Osteocyte (in vitro differentiated cells): ENCODE data around the gene SLC12A2. TPM values are rescaled to one million over a fixed set of nuclear protein-coding genes. Genes with fewer than 3 reads are reported as not detected.

Experiments
- DNase-seq: peaks from one replicate; pipeline ENCODE4 v3.0.0; 2021; ENCODE audit warnings: mixed read lengths; ENCODE audit not compliant: unreplicated experiment; ENCODE audit errors: extremely low spot score
- H3K27ac Mint-ChIP-seq: one replicate; pipeline ENCODE4 v1.8.0; 2021; ENCODE audit warnings: mild to moderate bottlenecking, mixed read lengths; ENCODE audit not compliant: unreplicated experiment
- H3K27me3 Mint-ChIP-seq: one replicate; pipeline ENCODE4 v1.8.0; 2021; ENCODE audit warnings: mixed read lengths; ENCODE audit not compliant: unreplicated experiment
- H3K36me3 Mint-ChIP-seq: one replicate; pipeline ENCODE4 v1.8.0; 2021; ENCODE audit warnings: mixed read lengths; ENCODE audit not compliant: unreplicated experiment
- H3K4me1 Mint-ChIP-seq: one replicate; pipeline ENCODE4 v1.8.0; 2021; ENCODE audit warnings: mixed read lengths; ENCODE audit not compliant: unreplicated experiment
- H3K4me3 Mint-ChIP-seq: one replicate; pipeline ENCODE4 v1.8.0; 2021; ENCODE audit warnings: mild to moderate bottlenecking, moderate library complexity, mixed read lengths; ENCODE audit not compliant: unreplicated experiment
- H3K9me3 Mint-ChIP-seq: one replicate; pipeline ENCODE4 v1.8.0; 2021; ENCODE audit warnings: mixed read lengths; ENCODE audit not compliant: unreplicated experiment
- total RNA-seq: library from RNA; stranded (reverse); gene quantifications from 2 replicates; pipeline ENCODE4 v1.2.1, GENCODE V29; 2021
- TF ChIP-seq, protein P1 (sequence below): fragments of 200-600 bp; sonication (generic); IDR thresholded peaks from 2 replicates; pipeline ENCODE4 v1.5.0; 2021; ENCODE audit warnings: antibody characterized with exemption, mild to moderate bottlenecking, moderate library complexity

SLC12A2 gene
- total RNA-seq, 1 donor from 2014 or later: 37.9 TPM

DNA sequence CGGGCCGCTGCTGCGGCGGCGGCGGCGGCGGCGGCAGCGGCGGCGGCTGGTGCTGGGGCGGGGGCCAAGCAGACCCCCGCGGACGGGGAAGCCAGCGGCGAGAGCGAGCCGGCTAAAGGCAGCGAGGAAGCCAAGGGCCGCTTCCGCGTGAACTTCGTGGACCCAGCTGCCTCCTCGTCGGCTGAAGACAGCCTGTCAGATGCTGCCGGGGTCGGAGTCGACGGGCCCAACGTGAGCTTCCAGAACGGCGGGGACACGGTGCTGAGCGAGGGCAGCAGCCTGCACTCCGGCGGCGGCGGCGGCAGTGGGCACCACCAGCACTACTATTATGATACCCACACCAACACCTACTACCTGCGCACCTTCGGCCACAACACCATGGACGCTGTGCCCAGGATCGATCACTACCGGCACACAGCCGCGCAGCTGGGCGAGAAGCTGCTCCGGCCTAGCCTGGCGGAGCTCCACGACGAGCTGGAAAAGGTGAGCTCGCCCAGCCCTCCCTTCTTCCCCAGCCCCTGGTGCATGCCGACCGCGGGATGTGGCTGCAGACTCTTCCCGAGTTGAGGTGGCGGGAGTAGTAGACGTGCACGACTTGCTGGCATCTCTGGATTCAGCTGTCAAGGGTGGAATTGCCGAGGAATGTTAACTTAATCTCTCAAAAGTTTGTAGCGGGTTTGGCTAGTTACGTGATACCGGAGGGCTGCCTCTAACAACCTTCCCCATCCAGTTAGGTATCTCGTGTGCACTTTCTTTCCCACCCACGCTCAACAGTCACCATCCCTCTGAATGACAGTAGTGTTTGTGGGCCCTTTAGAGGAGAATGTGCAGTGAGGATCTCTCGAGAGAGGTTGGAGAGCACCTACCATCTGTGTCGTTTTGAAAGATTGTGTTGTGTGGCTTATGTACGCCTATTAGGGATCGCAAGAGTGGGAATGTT lies 932 bp downstream of the SLC12A2 start:
- Mint-ChIP-seq H3K4me3 (peak overlapping the region; percentile 87), H3K27me3 (no peaks in the 10 kb centered on the region), H3K4me1 (peaks cover 47% of the 10 kb centered on the region), H3K9me3 (no peaks in the 10 kb centered on the region), H3K36me3 (no peaks in the 10 kb centered on the region), H3K27ac (peak overlapping the region; percentile 27)
- TF ChIP-seq, protein P1, sequence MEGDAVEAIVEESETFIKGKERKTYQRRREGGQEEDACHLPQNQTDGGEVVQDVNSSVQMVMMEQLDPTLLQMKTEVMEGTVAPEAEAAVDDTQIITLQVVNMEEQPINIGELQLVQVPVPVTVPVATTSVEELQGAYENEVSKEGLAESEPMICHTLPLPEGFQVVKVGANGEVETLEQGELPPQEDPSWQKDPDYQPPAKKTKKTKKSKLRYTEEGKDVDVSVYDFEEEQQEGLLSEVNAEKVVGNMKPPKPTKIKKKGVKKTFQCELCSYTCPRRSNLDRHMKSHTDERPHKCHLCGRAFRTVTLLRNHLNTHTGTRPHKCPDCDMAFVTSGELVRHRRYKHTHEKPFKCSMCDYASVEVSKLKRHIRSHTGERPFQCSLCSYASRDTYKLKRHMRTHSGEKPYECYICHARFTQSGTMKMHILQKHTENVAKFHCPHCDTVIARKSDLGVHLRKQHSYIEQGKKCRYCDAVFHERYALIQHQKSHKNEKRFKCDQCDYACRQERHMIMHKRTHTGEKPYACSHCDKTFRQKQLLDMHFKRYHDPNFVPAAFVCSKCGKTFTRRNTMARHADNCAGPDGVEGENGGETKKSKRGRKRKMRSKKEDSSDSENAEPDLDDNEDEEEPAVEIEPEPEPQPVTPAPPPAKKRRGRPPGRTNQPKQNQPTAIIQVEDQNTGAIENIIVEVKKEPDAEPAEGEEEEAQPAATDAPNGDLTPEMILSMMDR: no peak
- no peak for DNase-seq

DNA sequence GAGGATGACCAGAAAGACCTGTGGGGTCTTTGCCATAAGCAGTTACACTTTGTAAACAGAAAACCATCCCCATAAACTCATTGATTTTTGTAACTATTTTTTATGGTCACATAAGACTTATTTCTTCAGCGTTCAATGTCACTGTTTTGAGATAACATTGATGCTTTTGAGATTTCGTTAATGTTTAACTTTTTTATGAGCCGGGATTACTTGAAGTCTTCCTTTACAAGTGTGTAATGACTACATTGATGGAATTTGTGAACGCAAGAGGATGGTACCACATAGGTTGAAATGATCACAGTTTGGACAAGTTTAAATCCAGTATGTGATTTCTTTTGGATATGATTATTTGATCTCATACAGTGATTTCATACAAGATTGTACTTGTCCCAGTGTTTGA lies 1.8 kb downstream of the SLC12A2 start:
- Mint-ChIP-seq H3K27ac (no peak overlapping the region), H3K36me3 (no peaks in the 10 kb centered on the region), H3K27me3 (no peaks in the 10 kb centered on the region), H3K4me3 (peak overlapping the region; percentile 87), H3K9me3 (no peaks in the 10 kb centered on the region), H3K4me1 (peaks cover 43% of the 10 kb centered on the region)
- DNase-seq: no peak
- TF ChIP-seq, protein P1: no peak

DNA sequence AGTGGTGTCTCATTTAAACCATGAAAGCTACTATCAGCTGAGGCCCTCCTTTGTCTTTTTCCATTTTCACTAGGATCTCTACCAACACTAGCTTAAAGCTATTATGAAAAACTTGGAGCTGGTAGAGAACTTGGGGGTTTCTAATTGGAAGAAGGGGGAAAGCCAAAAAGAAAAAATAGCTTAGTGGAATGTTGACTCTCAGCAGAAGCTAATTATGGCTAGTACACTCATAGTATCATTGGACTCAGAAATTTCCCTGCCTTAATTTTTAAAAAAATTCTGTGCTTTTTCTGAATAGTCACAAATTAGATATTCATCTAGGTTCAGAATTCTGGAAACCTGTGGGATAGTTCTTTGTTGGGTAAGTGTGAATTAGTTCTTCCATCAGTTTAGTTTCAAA lies 8.0 kb downstream of the SLC12A2 start:
- no peak for DNase-seq
- H3K27me3 Mint-ChIP-seq: no peaks in the 10 kb centered on the region
- H3K4me3 Mint-ChIP-seq: no peak overlapping the region
- peaks cover 2% of the 10 kb centered on the region for H3K36me3 Mint-ChIP-seq
- peaks cover 9% of the 10 kb centered on the region for H3K4me1 Mint-ChIP-seq
- TF ChIP-seq, protein P1: no peak
- H3K9me3 Mint-ChIP-seq: no peaks in the 10 kb centered on the region
- H3K27ac Mint-ChIP-seq: no peak overlapping the region

DNA sequence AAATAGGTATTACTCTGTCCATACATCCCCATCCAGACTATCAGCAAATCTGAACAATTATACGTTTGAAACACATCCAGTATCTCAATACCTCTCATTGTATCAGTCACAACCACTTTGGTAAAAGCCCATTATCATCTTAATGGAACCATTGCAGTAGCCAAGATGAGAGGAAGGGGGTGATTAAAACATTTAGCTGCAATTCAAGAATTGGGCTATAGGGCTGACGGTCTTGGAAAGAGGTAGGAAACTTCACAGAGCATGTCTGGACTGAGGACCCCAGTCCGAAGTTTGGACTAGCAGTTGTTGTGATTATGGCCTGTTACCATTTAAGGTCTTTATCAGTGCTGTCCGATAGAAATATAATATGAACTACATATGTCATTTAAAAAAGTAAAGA lies 8.6 kb downstream of the SLC12A2 start:
- H3K27me3 Mint-ChIP-seq: no peaks in the 10 kb centered on the region
- TF ChIP-seq, protein P1: no peak
- peaks cover 5% of the 10 kb centered on the region for H3K4me1 Mint-ChIP-seq
- peaks cover 6% of the 10 kb centered on the region for H3K36me3 Mint-ChIP-seq
- no peak overlapping the region for H3K27ac Mint-ChIP-seq
- no peak for DNase-seq
- no peak overlapping the region for H3K4me3 Mint-ChIP-seq
- H3K9me3 Mint-ChIP-seq: no peaks in the 10 kb centered on the region

DNA sequence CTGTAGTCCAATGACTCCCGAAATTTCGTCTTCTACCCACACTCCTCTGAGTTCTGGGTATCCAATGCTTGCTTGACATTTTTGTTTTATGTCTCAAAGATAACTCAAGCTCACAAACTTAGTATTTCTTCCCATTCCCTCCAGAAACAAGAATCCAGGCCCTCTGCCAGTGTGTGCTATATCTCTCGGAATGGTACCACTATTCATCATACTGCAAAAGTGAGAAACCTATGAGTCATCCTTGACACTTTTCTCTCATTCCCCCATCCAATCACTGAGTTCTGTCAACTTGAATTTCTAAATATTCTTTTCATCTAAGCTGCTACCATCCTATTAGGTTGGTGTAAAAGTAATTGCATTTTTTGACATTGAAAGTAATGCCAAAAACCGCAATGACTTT lies 9.8 kb downstream of the SLC12A2 start:
- TF ChIP-seq, protein P1: no peak
- Mint-ChIP-seq H3K36me3 (peaks cover 14% of the 10 kb centered on the region), H3K4me1 (no peaks in the 10 kb centered on the region), H3K4me3 (no peak overlapping the region), H3K27me3 (no peaks in the 10 kb centered on the region), H3K9me3 (peaks cover 3% of the 10 kb centered on the region), H3K27ac (no peak overlapping the region)
- DNase-seq: no peak
